Measurements from ENCODE around the gene YARS1. TPM values are rescaled to one million over a fixed set of nuclear protein-coding genes. Genes with fewer than 3 reads are reported as not detected.

Gene YARS1
- total RNA-seq, 1 experiment from 2014 or later, result 244 TPM

DNA sequence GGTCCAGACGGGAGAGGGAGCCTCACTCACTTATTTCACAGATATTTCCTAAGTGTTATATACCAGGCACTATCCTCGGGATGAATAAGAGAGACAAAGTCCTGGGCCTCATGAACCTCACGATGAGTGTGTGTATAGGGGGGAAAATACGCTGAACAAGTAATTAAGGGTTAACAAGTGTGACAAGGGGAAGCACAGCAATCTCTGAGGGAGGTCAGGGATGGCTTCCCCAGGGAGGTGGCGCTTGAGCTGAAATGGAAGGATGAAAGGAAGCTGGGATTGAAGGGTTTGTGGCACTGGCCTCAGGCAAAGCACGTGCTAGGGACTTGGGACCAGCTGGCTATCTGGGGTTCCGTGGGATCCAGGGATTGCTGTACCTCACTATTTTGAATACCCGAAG lies 68.2 kb downstream of the YARS1 start (continued):
- TF ChIP-seq YY1 (IDR thresholded peaks at IDR 0.05; ENCODE audit: extremely low read depth, insufficient replicate concordance, low read depth, low read length) (no peak), ELF1 (IDR thresholded peaks at IDR 0.05; ENCODE audit: borderline replicate concordance, low read depth) (no peak)

DNA sequence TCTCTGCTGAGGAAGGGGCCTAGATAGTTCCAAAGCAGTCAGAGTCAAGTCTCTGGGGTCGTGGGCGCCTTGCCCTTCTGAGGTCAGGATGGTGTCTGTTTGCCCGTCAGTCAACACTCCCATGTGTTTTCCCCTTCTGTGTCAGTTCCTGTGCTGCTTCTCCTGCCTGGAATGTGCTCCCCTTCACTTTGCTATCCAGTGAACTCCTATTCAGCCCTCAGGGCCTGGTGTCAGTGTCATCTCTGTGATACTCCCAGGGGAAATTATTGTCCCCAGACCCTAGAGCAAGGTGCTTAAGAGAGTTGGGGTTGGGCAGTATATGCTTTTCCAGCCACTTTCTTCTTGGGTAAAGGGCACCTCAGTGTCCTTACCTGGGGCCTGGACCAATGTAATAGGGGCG lies 68.8 kb downstream of the YARS1 start:
- ChIA-PET POLR2A (no interaction called here), RAD21 (ENCODE audit: low non-redundant PET in 1 of 2, low total read pairs in 2 of 2, uncharacterized antibody in 2 of 2, unreplicated experiment in 2 of 2) (no interaction called here), CTCF (interaction anchor here (1.7 kb wide), 1 partner anchor 25 kb away, joined by 4 read pairs; no protein-coding TSS in a partner anchor)
- H3K4me2 ChIP-seq (ENCODE audit: low read length), result no peak overlapping the region
- H3K79me2 ChIP-seq (ENCODE audit: insufficient read depth, low read length), result peaks cover 68% of the 10 kb centered on the region
- no peaks in the 10 kb centered on the region for H4K20me1 ChIP-seq (ENCODE audit: insufficient read depth)
- intact Hi-C loops (cut with micrococcal nuclease), result no loop called here
- no peaks in the 10 kb centered on the region for H3K27me3 ChIP-seq (ENCODE audit: insufficient read depth, low read length)
- H3K9ac ChIP-seq (ENCODE audit: low read length), result no peak overlapping the region
- no peak overlapping the region for H3K4me3 ChIP-seq (replicated peaks in 1 of 2; ENCODE audit: low read depth in 1 of 2, low read length in 2 of 2)
- no TSS peak for BruUV-seq (replicated peaks)
- H3K9me3 ChIP-seq (ENCODE audit: control insufficient read depth in 1 of 2, insufficient read depth in 1 of 2, low read depth in 1 of 2, low read length in 2 of 2), result no peaks in the 10 kb centered on the region
- H3K4me1 ChIP-seq (ENCODE audit: control insufficient read depth in 1 of 2, insufficient read depth in 2 of 2, low read length in 2 of 2), result peaks cover 28 to 39% of the 10 kb centered on the region in 2 experiments
- DNase-seq (ENCODE audit: low read depth, low spot score), result no peak
- peaks cover 0 to 6% of the 10 kb centered on the region in 2 experiments; a peak in 1 of 4 replicates for H3K36me3 ChIP-seq (ENCODE audit: control insufficient read depth in 1 of 2, insufficient read depth in 2 of 2, low read length in 2 of 2)
- no peak overlapping the region for H2AFZ ChIP-seq (ENCODE audit: low read depth, low read length, poor library complexity, severe bottlenecking)
- ATAC-seq, result no peak
- no peaks in the 10 kb centered on the region for H3K9me2 ChIP-seq (ENCODE audit: insufficient read depth)
- no peak overlapping the region for H3K27ac ChIP-seq (ENCODE audit: low read depth, low read length)
- no peak for TF ChIP-seq RAD21 (IDR thresholded peaks at IDR 0.05; ENCODE audit: low read depth)
- no peak for TF ChIP-seq CBX3 (IDR thresholded peaks at IDR 0.05; ENCODE audit: low read depth)
- no peak for TF ChIP-seq POLR2AphosphoS5 (IDR thresholded peaks at IDR 0.05; ENCODE audit: low read depth, low read length)
- no peak for TF ChIP-seq CEBPB (IDR thresholded peaks at IDR 0.05; ENCODE audit: low read depth)
- TF ChIP-seq, protein P1, sequence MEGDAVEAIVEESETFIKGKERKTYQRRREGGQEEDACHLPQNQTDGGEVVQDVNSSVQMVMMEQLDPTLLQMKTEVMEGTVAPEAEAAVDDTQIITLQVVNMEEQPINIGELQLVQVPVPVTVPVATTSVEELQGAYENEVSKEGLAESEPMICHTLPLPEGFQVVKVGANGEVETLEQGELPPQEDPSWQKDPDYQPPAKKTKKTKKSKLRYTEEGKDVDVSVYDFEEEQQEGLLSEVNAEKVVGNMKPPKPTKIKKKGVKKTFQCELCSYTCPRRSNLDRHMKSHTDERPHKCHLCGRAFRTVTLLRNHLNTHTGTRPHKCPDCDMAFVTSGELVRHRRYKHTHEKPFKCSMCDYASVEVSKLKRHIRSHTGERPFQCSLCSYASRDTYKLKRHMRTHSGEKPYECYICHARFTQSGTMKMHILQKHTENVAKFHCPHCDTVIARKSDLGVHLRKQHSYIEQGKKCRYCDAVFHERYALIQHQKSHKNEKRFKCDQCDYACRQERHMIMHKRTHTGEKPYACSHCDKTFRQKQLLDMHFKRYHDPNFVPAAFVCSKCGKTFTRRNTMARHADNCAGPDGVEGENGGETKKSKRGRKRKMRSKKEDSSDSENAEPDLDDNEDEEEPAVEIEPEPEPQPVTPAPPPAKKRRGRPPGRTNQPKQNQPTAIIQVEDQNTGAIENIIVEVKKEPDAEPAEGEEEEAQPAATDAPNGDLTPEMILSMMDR (IDR thresholded peaks at IDR 0.05 in 2 of 3, conservative IDR thresholded peaks at IDR 0.05 in 1 of 3; ENCODE audit: borderline replicate concordance in 1 of 3, insufficient read depth in 1 of 3, low read depth in 2 of 3, low read length in 2 of 3), result no peak
- TF ChIP-seq, protein P2, sequence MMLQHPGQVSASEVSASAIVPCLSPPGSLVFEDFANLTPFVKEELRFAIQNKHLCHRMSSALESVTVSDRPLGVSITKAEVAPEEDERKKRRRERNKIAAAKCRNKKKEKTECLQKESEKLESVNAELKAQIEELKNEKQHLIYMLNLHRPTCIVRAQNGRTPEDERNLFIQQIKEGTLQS (IDR thresholded peaks at IDR 0.05), result no peak
- TF ChIP-seq EZH2 (IDR thresholded peaks at IDR 0.05), result no peak
- TF ChIP-seq EZH2phosphoT487 (IDR thresholded peaks at IDR 0.05; ENCODE audit: borderline replicate concordance), result no peak
- TF ChIP-seq, protein P3, sequence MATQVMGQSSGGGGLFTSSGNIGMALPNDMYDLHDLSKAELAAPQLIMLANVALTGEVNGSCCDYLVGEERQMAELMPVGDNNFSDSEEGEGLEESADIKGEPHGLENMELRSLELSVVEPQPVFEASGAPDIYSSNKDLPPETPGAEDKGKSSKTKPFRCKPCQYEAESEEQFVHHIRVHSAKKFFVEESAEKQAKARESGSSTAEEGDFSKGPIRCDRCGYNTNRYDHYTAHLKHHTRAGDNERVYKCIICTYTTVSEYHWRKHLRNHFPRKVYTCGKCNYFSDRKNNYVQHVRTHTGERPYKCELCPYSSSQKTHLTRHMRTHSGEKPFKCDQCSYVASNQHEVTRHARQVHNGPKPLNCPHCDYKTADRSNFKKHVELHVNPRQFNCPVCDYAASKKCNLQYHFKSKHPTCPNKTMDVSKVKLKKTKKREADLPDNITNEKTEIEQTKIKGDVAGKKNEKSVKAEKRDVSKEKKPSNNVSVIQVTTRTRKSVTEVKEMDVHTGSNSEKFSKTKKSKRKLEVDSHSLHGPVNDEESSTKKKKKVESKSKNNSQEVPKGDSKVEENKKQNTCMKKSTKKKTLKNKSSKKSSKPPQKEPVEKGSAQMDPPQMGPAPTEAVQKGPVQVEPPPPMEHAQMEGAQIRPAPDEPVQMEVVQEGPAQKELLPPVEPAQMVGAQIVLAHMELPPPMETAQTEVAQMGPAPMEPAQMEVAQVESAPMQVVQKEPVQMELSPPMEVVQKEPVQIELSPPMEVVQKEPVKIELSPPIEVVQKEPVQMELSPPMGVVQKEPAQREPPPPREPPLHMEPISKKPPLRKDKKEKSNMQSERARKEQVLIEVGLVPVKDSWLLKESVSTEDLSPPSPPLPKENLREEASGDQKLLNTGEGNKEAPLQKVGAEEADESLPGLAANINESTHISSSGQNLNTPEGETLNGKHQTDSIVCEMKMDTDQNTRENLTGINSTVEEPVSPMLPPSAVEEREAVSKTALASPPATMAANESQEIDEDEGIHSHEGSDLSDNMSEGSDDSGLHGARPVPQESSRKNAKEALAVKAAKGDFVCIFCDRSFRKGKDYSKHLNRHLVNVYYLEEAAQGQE (IDR thresholded peaks at IDR 0.05; ENCODE audit: low read depth), result no peak
- TF ChIP-seq, protein P4, sequence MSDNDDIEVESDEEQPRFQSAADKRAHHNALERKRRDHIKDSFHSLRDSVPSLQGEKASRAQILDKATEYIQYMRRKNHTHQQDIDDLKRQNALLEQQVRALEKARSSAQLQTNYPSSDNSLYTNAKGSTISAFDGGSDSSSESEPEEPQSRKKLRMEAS (IDR thresholded peaks at IDR 0.05), result no peak
- no peak for TF ChIP-seq ZNF274 (IDR thresholded peaks at IDR 0.05; ENCODE audit: low read depth, low read length)
- TF ChIP-seq SRF (IDR thresholded peaks at IDR 0.05; ENCODE audit: low read depth), result no peak
- TF ChIP-seq FOSL1 (IDR thresholded peaks at IDR 0.05; ENCODE audit: low read depth), result no peak
- TF ChIP-seq EGR1 (IDR thresholded peaks at IDR 0.05; ENCODE audit: low read depth), result no peak
- TF ChIP-seq ZFX (IDR thresholded peaks at IDR 0.05), result no peak
- no peak for TF ChIP-seq SIN3A (IDR thresholded peaks at IDR 0.05; ENCODE audit: low read depth)
- TF ChIP-seq ELF1 (IDR thresholded peaks at IDR 0.05; ENCODE audit: borderline replicate concordance, low read depth), result no peak
- TF ChIP-seq YY1 (IDR thresholded peaks at IDR 0.05; ENCODE audit: extremely low read depth, insufficient replicate concordance, low read depth, low read length), result no peak
- TF ChIP-seq POLR2A (IDR thresholded peaks at IDR 0.05; ENCODE audit: borderline replicate concordance, extremely low read depth, insufficient read depth, insufficient read length), result no peak
